Activated CD4-positive, alpha-beta T cell treated with anti-CD3 and anti-CD28 coated beads, Interleukin-2, amount 50 U/mL, for 24 hours (primary cell): Measurements from ENCODE around the gene FZD1.
"Not testable (repeated sequence)": the region's sequence is repeated elsewhere in the genome, so short reads cannot be mapped to it uniquely, and the experiment has no call there.

ENCODE experiments used
- DNase-seq, 2 donors: peaks; one replicate each; pipeline ENCODE4 v3.0.0-alpha.2; 2020; ENCODE audit warnings: low read depth in 1 of 2, low spot score in 1 of 2

Gene FZD1

GRCh38 chr7:91295576-91295975 is 31.3 kb downstream of the FZD1 start:
- DNase-seq, result no peak

- no peak for DNase-seq
Observed at GRCh38 chr7:91297939-91298338, 33.7 kb downstream of the FZD1 start.

- DNase-seq, result no peak
Observed at GRCh38 chr7:91299952-91300775, 35.9 kb downstream of the FZD1 start.

- no peak for DNase-seq
Observed at GRCh38 chr7:91302794-91303193, 38.6 kb downstream of the FZD1 start.

DNA sequence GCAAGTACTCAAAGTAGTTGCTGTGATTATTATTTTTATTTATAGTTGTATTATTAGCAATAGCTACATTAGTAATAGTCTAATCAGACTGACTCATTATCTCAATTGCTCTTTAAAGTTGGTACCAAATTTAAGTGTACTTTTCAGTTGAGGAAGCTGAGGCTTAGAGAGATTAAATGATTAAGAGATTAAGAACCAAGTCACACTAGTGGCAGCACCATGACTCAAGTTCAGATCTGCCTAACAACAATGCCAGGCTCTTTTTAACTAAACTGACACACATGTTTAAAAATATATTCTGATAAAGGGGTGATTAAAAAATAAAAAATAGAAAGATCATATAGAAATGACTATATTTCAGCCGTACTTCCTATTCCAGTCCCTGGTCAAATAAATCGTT is 42.0 kb downstream of the FZD1 start:
- DNase-seq, result no peak

- DNase-seq, result no peak
Observed at GRCh38 chr7:91307467-91307866, 43.2 kb downstream of the FZD1 start.

DNA sequence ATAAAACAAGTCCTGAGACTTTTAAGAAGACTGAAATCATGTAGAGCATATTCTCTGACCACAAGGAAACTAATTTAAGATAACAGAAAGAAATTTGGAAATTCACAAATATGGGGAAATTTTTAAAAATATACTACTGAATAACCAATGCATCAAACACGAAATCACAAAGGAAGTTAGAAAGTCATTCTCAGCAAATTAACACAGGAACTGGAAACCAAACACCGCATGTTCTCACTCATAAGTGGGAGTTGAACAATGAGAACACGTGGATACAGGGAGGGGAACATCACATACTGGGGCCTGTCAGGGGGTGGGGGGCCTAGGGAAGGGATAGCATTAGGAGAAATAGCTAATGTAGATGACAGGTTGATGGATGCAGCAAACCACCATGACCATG is 44.0 kb downstream of the FZD1 start:
- not testable (repeated sequence) for DNase-seq

DNA sequence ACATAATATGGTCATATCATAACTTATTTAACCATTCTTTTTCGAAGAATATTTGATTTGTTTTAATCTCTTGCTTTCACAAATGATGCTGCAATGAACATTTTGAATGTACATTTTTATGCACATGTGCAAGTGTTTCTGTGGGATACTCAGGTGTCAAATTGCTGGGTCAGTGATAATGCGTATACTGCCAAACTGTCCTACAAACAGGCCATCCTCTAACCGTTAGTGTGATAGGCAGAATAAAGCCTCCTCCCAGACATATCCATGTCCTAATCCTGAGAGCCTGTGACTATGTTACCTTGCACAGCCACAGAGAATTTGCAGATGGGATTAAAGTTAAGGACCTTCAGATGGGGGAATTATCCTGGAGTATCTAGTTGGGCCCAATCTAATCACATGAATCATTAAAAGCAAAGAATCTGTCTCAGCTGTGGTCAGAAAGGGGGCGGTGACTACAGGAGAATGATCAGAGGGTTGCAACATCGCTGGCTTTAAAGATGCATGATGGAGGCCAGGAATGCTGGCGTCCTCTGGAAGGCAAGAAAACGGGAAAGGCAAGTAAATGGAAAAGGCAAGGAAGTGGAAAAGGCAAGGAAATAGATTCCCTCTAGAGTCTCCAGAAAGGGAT is 46.7 kb downstream of the FZD1 start:
- DNase-seq, result no peak

GRCh38 chr7:91311839-91312238 is 47.6 kb downstream of the FZD1 start:
- no peak for DNase-seq

GRCh38 chr7:91313113-91313512 is 48.9 kb downstream of the FZD1 start:
- DNase-seq, result no peak

DNA sequence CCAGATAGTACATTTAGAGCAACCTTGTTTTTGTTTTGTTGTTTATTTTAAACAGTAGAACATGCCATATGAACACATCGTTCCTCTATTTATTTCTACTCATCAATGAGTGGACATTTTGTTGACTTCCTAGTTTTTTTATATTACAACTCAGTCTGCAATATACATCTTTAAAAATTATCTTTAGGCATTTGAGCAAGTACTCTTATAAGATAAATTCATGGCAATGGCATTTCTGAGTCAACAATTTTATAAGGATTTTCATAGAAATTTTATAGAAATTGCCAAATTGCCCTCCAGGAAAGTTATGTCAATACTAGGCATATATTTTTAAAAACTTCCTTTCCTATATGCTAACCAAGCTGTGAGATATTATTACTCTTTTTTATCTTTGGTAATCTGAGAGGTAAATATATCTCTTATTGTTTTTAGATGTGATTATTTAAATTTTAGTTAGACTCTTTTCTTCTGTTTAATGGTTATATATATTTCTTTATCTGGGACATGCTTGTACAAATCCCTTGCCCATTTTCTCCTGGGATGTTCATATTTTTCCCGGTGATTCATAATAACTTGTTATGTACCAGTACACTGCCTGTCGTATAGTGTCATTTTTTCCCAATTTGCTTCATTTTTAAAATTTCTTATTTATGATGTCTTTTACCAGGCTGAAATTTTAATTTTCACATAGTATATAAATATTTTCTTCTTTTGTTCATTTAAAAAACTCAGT is 50.5 kb downstream of the FZD1 start:
- no peak for DNase-seq

DNA sequence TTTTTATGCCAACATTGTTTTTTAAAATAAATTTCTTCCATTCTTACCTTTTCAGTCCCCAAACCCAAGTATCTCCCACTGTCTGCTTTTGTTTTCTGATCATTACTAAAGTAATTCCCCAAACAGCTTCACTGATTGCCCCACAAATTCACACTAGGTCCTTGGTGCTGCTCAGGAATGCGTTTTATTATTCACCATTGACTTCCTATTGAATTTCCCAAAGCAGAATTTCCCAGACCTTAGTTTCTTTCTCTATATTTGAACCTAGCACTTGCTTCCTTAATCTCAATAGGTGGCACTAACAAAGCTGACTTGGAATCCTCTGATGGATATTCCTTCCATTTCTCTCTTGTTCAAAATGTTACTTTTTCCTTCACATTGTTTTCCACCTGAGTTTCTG is 52.2 kb downstream of the FZD1 start:
- DNase-seq, result no peak

DNA sequence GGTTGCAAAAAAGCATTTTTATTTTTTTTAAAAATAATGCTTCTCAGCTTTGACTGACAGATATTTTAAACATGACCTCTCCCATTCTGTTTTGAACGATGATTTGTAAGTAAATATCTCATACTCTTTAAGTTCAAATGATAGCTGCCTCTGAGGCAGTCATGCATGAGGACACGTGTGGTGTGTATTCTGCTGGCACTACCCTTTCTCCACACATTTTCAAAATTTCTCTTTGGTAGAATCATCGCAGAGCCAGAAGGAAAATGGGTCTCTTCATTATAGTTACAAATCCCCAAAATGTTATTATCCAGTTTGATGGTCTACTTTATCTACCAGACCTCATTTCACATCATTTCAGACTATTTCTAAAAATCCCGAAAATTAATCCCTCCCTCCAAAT is 55.1 kb downstream of the FZD1 start:
- no peak for DNase-seq

DNA sequence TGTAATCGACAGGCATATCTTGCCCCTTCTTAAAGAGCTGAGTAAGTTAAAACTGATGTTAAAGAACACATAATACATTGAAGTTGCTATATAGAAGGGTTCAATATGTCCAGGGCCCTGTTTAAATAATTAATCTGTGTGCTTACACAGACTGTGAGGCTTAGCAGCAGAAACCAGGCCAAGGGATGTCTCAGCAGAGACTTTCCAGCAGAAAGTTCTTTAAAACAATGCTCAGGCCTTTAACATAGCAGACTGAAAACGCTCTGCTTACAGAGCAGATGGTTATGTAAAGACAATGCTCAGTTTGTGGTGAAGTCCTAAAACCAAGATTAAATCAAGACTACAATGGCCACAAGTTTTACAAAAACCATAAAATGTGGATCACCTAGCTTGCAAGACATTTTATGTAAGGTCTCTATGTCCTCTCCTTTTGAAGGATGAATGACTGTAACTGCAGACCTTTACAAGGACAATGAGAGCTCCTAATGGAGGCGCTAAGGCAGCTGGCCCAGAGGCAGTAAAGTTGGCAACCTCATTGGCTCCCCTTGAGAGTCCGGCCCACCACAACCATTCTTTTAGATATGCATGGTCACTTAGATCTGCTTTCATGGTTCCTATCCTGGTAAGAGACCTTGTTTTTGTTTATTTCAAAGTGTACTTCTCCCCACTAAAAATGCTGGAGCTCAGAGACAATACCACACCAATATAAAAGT is 56.3 kb downstream of the FZD1 start:
- DNase-seq, result no peak
